NCI-H1048 (cell line): ENCODE measurements around the gene NCLN.
"Not testable (repeated sequence)": the region's sequence is repeated elsewhere in the genome, so short reads cannot be mapped to it uniquely, and the experiment has no call there.

Experiments used
- DNase-seq: peaks from one replicate; lab custom pipeline; 2025; lab: John Stamatoyannopoulos, UW

Gene NCLN

DNA sequence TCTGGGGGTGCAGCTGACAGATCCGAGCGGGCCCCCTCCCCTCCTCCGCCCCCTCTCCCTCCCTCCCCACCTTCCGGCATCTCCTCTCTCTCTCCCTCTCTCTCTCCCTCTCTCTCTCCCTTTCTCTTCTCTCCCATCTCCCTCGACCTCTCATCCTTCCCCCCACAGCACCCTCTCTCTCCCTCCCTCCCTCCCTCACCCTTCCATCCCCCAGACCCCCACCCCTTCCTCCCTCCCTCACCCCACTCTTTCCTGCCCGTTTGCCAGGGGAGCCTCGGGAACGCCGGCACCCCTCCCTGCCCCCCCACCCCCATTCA lies 39.4 kb downstream of the NCLN start:
- DNase-seq: no peak

DNA sequence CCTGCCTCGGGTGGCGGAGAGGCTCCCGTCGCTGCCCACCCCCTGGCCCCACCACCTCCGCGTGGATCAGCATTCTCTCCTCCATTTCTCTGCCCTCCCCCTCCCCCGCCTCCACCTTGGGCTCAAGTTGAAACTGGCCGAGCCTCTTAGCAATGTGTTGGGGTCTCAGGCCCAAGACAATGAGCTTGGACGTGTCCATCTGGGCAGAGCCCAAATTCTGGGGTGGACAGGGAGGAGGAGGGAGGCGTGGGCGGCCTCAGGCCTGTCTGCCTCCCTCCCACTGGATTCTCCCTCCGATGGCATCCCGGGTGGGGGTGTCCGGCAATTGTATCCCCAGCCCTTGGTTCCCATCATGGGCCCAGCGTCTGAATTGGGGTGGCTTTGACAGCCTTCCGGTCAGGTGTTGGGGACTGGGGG lies 40.0 kb downstream of the NCLN start:
- no peak for DNase-seq

DNA sequence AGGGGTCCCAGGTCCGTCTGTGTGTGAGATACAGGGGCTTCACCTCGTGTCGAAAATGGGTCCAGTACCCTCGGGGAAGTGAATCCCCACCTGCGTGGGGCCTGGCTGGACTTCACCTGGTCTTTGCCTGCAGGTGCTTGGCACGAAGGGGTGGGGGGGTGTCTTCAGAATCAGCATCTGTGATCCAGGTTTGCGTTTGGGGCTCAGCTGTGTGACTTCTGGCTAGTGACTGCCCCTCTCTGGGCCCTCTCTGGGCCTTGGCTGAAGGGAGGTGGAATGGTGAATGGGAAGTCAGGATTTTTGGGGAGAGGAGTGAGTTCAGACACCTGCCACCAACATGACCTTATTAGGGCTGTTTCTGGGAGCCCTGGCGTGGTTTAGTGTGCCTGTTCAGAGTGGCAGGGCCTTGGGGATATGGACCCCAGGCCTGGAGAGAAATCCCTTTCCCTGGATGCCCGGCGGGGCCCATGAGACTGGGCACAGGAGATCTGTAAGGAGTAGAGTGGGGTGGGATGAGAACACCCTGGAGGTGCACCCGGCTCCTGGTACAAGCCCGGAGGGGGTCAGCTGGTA lies 41.4 kb downstream of the NCLN start:
- DNase-seq: no peak

DNA sequence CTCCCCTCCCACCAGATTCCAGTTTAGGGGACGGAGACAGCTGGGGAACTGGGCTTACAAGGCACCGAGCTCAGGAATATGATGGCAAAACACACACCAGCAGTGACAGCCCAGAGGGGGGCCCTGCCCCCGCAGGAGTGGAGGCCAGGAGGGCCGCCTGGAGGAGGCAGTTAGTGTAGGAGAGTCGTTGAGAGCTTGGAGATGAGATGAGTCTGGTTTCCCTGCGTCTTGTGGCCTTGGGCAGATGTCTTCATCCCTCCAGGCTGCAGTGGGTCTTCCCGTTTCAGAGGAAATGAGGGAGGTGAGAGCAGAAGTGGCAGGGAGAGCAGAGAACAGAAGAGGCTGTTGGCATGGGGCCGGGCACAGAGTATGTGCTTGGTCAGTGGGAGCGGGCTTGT lies 43.6 kb downstream of the NCLN start:
- no peak for DNase-seq

DNA sequence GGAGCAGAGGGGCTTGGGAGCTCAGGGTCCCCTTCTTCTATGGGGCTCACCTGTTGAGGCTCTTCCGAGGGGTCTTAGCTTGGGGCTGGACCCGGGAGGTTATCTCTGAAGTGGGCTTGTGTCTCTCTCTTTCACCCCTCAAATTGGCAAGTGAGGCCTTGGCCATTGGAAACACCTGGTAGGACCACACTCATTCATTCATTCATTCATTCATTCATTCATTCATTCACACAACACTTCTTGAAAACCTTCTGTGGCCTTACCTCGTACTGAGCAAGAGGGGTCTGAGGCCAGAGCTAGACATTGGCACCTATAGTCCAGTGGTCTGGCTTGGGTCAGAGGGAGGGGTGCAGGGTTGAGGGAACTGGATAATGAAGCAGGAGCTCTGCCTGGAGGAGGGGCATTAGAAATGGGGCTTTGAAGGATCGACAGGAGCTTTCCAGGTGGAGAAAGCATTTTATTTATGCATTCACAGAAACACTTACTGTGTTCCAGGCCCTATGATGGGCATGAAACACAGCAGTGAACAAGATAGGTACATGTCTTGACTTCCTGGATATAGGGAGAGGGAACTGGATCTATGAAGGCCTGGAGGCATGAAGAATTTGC lies 44.3 kb downstream of the NCLN start:
- no peak for DNase-seq

DNA sequence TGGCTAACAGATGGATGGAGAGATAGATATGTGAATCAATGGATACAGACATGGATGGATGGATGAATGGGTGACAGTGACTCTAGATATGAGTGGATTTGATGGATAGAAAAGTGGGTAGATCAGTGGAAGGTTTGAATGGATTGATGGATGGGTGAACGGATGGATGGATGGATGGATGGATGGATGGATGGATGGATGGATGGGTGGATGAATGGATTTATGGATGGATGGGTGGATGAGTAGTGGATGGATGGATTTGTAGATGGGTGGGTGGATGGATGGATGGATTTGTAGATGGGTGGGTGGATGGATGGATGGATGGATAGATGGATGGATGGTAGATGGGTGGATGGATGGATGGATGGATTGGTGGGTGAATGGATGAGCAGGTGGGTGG lies 45.6 kb downstream of the NCLN start:
- no peak for DNase-seq

DNA sequence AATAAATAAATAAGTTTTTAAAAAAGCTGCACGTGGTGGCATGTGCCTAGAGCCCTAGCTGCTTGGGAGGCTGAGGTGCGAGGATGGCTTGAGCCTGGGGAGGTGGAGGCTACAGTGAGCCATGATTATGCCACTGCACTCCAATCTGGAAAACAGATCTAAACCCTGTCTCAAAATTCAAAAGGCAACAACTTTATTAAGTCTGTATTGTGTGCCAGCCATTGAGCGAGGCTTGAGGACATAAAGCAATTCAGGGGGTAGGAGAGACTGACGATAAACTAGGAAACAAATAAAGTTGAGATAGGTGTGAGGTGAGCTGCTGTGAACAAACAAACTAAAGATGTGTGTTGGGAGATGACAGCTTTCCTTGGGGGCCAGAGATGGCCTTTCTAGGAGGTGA lies 47.4 kb downstream of the NCLN start:
- DNase-seq: no peak

DNA sequence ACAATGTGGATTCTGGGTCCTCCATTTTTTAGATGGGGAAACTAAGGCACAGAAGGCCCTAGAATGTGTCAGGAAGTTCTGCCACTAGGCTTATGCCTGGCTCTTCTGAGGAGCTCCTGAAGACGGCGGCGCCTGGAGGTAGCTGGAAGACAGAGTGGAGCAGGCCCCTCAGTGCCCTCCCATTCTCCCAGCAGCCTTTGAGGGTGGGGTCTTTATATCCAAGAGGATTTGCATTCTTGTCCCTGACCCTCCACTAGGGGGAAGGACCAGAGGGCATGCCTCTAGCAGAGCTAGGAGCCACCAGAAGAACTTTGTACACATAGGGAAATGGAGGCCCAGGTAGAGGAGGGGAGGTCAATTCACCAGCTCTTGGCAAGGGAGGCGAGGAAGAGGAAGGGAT lies 48.1 kb downstream of the NCLN start:
- DNase-seq: no peak

DNA sequence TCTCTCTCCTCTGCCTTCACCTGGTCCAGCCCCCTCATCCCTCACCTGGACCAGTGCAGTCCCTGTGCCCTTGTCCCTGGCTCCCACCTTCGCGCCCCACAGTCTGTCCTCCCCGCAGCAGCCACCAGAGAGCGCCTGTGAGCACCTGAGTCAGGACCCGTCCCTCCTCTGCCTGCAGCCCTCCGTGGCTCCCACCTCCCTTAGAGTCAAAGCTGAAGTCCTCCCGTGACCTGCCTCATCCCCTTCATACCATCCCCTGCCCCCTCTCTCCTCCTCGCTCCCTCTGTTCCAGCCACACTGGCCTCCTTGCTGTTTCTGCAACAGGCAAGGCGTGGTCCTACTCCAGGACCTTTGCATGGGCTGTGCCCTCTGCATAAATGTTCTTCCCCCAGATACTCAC lies 49.1 kb downstream of the NCLN start:
- DNase-seq: no peak

DNA sequence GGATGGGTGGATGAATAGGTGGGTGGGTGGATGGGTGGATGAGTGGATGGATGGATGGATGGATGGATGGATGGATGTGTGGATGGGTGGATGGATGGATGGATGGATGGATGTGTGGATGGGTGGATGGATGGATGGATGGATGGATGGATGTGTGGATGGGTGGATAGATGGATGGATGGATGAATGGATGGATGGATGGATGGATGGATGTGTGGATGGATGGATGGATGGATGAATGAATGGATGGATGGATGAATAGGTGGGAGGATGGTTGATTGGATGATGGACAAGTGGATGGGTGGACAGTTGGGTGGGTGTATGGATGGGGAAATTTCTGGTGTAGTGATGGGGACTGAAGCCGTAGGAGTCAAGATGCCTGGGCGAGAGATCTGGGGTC lies 49.9 kb downstream of the NCLN start:
- DNase-seq: not testable (repeated sequence)

DNA sequence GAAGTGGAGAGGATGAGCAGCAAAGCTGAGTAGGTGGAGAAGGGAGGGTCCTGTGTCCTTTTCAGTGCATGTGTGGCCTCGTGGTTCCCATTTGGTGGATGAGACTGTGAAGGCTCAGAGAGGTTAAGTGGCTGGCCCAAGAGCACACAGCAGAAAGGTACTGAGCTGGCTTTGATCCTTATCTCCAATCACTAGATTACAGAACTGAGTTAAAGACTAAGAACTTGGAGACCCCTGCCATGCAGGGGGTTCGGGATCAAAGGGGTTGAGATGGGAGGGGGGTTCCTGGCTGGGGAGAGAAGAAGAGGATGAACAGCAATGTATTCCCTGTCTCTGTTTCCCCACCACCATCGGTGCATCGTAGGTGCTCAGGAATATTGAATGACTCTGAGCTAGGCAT lies 50.5 kb downstream of the NCLN start:
- no peak for DNase-seq

DNA sequence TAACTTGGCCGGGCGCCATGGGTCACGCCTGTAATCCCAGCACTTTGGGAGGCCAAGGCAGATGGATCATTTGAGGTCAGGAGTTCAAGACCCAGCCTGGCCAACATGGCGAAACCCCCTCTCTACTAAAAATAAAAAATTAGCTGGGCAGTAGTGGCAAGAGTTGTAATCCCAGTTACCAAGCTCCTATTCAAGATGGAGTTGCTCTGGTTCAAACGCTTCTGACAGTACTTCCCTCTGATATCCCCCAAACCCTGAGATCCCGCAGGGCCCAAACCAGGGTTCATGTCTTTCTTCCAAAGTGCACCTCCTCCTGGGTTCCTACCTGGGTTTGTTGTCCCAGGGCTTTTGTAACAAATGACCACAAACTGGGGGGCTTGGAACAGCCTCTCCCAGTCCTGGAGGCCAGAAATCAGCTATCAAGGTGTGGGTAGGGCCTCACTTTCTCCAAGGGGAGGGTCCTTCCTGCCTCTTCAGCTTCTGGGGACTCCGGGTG lies 52.4 kb downstream of the NCLN start:
- no peak for DNase-seq

DNA sequence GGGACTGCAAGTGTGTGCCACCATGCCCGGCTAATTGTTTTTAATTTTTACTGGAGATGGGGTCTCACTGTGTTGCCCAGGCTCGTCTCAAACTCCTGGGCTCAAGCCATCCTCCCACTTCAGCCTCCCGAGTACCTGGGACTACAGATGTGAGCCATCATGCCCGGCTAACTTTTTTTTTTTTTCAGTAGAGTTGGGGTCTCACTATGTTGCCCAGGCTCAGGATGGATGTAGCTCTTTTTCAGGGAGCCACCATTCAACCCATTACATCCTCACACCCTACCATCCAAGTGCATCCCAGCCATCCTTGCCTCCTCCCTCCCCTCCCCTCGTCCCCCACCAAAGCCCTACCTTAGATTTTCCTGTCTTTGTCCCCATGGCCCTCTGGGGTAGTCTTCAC lies 53.6 kb downstream of the NCLN start:
- no peak for DNase-seq

DNA sequence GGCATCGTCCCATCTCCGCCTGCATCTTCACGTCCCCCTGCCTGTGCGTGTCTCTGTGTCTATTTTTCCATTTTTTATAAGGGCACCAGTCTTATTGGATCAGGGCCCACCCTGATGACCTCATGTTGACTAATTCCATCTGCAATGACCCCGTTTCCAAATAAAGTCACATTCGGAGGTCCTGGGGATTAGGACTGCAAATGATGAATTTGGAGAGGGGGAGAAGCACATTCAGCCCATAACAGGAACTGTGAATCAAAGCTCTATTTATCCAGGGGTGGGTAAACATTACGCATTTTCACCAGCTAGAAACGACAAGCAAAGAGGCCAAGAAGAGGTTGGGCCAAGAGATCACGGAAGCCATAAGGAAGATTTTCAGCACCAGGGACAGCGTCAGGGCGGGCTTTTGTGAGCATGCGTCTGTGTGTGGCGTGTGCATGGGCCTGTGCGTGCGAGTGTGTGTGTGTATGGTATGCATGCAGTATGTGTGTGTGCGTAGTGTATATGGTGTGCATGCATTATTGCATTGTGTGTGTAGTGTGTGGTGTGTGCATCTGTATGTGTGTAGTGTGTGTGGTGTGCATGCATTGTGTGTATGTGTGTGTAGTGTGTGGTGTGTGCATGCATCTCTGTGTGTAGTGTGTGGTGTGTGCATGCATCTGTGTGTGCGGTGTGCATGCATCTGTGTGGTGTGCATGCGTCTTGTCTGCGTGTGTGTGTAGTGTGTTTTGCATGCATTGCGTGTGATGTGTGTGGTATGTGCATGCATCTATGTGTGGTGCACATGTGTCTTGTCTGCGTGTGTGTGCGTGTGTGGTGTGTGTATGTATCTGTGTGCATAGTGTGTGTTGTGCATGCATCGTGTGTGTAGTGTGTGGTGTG lies 58.3 kb downstream of the NCLN start:
- DNase-seq: no peak

DNA sequence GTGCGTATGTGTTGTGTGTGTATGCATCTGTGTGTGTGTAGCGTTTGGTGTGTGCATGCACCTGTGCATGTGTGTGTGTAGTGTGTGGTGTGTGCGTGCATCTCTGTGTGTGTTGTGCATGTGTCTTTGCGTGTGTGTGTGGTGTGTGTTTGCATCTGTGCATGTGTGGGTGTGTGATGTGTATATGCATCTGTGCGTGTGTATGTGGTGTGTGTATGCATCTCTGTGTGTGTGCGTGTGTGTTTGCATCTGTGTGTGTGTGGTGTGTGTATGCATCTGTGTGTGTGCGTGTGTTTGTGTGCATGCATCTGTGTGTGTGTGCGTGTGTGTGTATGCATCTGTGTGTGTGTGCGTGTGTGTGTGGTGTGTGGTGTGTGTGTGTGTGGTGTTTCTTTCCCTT lies 59.3 kb downstream of the NCLN start:
- no peak for DNase-seq

DNA sequence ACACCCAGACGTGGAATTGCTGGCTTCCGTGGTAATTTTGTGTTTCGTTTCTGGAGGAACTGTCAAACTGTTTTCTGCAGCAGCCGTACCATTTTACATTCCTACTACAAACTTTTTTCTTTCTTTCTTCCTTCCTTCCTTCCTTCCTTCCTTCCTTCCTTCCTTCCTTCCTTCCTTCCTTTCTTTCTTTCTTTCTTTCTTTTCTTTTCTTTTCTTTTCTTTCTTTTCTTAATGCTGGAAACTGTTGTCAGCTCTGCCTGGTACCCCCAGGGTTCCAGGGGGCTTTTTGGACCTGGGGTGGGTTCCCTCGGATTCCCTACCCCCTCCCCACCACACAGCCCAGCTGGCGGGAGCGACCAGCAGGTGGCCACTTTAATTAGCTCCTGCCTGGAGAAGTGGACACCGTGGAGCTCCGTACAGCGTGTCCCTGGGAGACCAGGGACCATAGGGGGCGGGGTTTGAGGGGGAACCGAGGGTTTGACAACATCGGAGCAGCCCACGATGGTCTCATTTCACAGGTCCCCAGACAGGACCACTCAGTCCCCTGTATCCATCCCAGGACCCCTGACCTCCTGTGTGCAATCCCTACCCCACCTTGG lies 63.1 kb downstream of the NCLN start:
- no peak for DNase-seq

DNA sequence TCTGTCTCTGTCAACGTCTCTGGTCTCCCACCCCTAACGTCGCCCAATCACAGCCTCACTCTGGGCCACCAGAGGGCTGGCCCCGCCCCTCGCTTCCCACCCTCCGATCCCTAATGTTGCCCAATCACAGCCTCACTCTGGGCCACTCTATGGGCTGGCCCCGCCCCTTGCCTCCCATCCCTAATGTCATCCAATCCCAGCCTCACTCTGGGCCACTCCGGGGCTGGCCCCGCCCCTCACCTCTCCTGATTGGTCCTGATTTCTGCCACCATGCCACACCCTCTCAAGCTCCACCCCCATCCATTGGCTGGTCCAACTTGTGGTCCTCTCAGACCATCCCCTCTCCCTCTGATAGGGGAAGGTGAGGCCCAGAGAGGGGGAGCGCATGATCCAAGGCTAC lies 63.7 kb downstream of the NCLN start:
- DNase-seq: no peak

DNA sequence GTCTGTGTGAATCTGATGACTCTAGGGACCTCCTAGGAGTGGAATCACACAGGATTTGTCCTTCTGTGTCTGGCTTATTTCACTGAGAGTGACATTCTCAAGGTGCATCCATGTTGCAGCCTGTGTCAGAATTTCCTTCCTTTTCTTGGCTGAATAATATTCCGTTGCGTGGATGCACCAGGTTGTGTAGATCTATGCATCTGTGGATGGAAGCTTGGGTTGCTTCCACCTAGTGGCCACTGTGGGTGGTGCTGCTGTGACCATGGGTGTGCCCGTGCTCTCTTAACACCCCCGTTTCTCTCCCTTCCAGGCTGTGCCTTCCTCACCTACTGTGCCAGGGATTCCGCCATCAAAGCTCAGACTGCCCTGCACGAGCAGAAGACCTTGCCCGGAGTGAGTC lies 64.9 kb downstream of the NCLN start:
- no peak for DNase-seq

DNA sequence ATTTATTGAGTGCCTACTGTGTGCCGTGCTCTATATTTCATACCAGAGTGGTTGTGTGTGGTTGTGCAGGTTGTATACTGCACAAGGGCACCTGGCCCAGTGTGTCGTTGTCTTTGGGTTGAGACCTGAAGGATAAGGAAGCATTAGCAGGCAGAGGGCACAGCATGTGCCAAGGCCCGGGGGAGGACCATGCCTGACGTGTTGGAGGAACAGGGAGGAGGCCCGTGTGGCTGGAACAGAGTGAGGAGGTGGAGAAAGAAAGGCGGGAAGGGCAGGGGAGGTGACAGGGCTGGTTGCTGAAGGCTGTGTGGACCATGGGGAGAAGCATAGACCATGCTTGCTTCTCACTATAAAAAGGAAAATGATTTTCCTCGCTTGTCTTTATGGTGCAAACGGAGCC lies 65.5 kb downstream of the NCLN start:
- no peak for DNase-seq

DNA sequence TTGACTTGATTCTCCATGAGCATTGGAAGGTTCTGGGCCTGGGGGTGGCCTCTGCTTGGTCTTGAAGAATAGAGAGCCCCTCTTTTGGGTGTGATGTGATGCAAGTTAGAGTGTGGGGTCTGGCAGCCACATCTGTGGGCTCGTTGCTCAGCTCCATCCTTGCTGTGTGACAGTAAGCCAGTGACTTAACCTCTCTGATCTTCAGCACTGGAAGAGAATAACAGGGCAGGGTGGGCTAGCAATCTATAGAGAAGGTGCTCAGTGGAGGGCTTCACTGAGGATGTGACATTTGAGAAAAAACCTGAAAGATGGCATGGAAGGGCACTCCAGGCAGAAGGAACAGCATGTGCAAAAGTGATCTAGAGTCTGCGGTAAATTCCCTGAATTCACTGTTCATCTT lies 66.9 kb downstream of the NCLN start:
- DNase-seq: no peak

DNA sequence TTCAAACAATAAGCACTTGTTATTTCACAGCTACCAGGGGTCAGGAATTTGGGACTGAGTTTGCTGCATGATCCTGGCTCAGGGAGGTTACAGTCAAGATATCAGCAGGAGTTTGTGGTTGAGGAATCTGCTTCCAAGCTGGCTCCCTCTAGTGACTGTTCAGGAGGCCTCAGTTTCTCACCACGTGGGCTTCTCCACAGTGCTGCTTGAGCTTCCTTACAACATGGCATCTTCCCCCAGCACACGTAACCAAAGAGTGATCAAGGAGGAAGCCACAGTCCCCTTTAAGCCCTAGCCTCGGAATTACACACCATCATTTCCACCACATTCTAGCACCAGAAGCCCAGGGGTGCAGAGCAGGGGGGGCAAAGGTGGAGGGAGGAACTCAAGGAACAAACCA lies 67.5 kb downstream of the NCLN start:
- no peak for DNase-seq

DNA sequence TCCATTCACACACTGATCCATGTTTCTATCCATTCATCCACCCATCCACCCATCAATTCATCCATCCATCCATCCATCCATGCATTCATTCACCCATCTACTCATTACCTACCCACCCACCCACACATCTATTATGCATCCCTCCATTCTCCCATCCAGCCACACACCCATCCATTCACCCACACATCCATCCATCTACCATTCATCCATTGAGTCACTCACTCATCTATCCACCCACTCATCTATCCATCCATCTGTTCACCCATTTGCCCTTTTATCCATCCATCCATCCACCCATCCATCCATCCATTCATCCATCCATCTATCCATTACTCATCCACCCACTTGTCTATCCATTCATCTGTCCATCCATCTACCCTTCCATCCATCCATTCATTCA lies 68.8 kb downstream of the NCLN start:
- no peak for DNase-seq

DNA sequence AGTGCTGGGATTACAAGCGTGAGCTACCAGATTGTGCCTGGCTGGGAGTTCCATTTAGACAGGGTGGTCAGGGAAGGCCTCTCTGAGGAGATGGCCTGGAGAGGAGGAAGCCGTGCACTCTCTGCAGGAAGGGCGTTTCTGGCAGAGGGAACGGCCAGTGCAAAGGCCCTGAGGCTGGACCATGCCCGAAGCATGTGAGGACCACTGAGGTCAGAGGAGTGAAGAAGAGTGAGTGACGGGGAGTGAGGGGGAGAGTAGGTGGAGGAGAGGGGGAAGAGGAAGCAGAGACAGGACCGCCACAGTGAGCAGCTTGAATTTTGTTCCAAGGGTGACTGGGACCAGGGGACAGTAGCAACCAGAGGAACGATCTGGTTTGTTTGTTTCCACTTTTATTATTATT lies 71.3 kb downstream of the NCLN start:
- no peak for DNase-seq
